Adrenal gland (tissue), 12 donors: ENCODE results near the gene VKORC1. TPM values are rescaled to one million over a fixed set of nuclear protein-coding genes. Genes with fewer than 3 reads are reported as not detected.

Source experiments
- DNase-seq, 7 donors: peaks; one replicate each; pipeline ENCODE4 v3.0.0-alpha.2; 2019 to 2020
- H3K27ac ChIP-seq, 5 donors: fragments of 200-600 bp; sonication (generic) in 4 of 5; 1 replicate in 3 of 5; 2 replicates in 2 of 5; pipeline versions ENCODE4 v1.5.1 to v1.8.0; 2016 to 2020; ENCODE audit warnings: mild to moderate bottlenecking in 1 of 5
- H3K27me3 ChIP-seq: fragments of 200-600 bp; 2 replicates; pipeline ENCODE4 v1.8.0; 2021
- H3K36me3 ChIP-seq, 2 donors: fragments of 200-600 bp; replicated peaks in 1 of 2; 1 replicate in 1 of 2; 2 replicates in 1 of 2; pipeline versions ENCODE4 v1.5.1 to v1.8.0; 2018 to 2022
- H3K4me1 ChIP-seq, 2 donors: fragments of 200-600 bp; replicated peaks in 1 of 2; 1 replicate in 1 of 2; 2 replicates in 1 of 2; pipeline versions ENCODE4 v1.5.1 to v1.8.0; 2018 to 2021
- H3K4me3 ChIP-seq, 4 donors: fragments of 200-600 bp; sonication (generic) in 3 of 4; one replicate each; pipeline ENCODE4 v1.5.1; 2016 to 2018
- H3K9me3 ChIP-seq, 3 donors: fragments of 200-600 bp; sonication (generic) in 1 of 3; replicated peaks in 1 of 3; 1 replicate in 2 of 3; 2 replicates in 1 of 3; pipeline versions ENCODE4 v1.5.1 to v1.8.0; 2016 to 2021
- CTCF ChIP-seq, 6 experiments: fragments of 450-650 bp in 4 of 6; fragments of 200-600 bp in 2 of 6; sonication (generic) in 1 of 6; IDR thresholded peaks; 1 replicate in 5 of 6; 2 replicates in 1 of 6; pipeline versions ENCODE4 v1.5.1 to v1.8.0; 2016 to 2021; ENCODE audit warnings: antibody characterized with exemption in 6 of 6, mild to moderate bottlenecking in 2 of 6, moderate library complexity in 1 of 6
- POLR2A ChIP-seq, 2 donors: fragments of 450-650 bp; IDR thresholded peaks; one replicate each; pipeline ENCODE4 v1.6.1; 2017; ENCODE audit warnings: antibody characterized with exemption in 2 of 2, mild to moderate bottlenecking in 2 of 2, moderate library complexity in 1 of 2
- WGBS, 4 donors: extraction: QIAGEN DNeasy Blood & Tissue Kit in 2 of 4; methylation state at CpG; one replicate each; pipeline versions ENCODE4 v1.1.5 to v1.1.7; 2013 to 2017; 5-methylcytosine and 5-hydroxymethylcytosine counted together
- intact Hi-C, 2 donors: fragments of 100-400 bp; cut with DNase I; formaldehyde crosslinking; loops; one replicate each; pipeline versions ENCODE4 v1.14.1 to v1.15.0; 2022 to 2023
- polyA plus RNA-seq, 3 donors: library from polyadenylated mRNA; stranded (reverse); fragments of 200-250 nt in 2 of 3; fragments of 350-450 nt in 1 of 3; fragmentation: Illumina TruSeq in 1 of 3; extraction: RNeasy Lipid Tissue Mini Kit (QIAGEN cat#74804) in 1 of 3; gene quantifications; one replicate each; pipeline ENCODE4 v1.2.3, GENCODE V29; 2013 to 2014
- total RNA-seq, 9 donors: library from RNA; depleted of rRNA in 4 of 9; stranded (reverse); fragments of >200 nt in 4 of 9; fragments of 120-200 nt in 1 of 9; fragmentation: NEBNext Ultra II Directional in 1 of 9; extraction: Animal tissue kit (Norgen Biotek cat#: 25700) in 1 of 9; gene quantifications; one replicate each; pipeline versions ENCODE4 v1.1.0 to v1.2.4, GENCODE V29; 2013 to 2023
- donor health status: healthy with polysubstance abuse.
- donor health status: Bipolar disorder and iron deficiency.
- donor health status: DM: yes; HTN: yes; CAD: no.
- donor health status: DM: no; HTN: no; CAD: no.
- donor health status: DM: no; HTN: no; CAD: no.
- donor health status: DM: yes; HTN: yes; CAD: no.

The VKORC1 gene
- total and polyA plus RNA-seq, 12 donors: 38.6 to 267 (median 120) TPM

DNA sequence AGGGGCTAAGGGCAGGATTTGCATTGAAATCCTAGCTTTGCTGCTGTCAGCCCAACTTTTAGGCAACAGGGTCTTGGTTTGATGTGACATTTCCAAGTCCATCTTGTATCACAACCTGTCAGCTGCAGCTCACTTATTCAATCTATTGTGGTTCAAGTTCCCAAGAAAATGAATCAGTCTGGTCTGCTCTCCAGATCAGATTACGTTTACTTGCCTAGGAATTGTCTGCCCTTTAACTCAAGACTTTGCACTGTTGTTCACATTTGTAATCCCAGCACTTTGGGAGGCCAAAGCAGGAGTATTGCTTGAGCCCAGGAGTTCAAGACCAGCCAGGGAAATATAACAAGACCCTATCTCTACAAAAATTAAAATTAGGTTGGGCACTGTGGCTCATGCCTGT, 51.2 kb downstream of the VKORC1 start:
- H3K4me1 ChIP-seq: peaks cover 0 to 4% of the 10 kb centered on the region in 2 donors
- intact Hi-C loops: loop anchor here (5.0 to 10.0 kb wide), 2 partner anchors 56 to 59 kb away; partner anchors contain the start of gene HSD3B7 (in 2 of the 2)
- H3K36me3 ChIP-seq: peaks cover 0 to 23% of the 10 kb centered on the region in 2 donors
- TF ChIP-seq CTCF (IDR thresholded peaks at IDR 0.05) (no peak), POLR2A (IDR thresholded peaks at IDR 0.05) (no peak)
- WGBS, 4 donors: 88 to 94% (median 91%) methylated on average over 1 of the region's 1 CpG
- no peaks in the 10 kb centered on the region for H3K27me3 ChIP-seq
- H3K9me3 ChIP-seq: no peaks in the 10 kb centered on the region
- no peak overlapping the region for H3K4me3 ChIP-seq
- no peak for DNase-seq
- no peak overlapping the region for H3K27ac ChIP-seq

DNA sequence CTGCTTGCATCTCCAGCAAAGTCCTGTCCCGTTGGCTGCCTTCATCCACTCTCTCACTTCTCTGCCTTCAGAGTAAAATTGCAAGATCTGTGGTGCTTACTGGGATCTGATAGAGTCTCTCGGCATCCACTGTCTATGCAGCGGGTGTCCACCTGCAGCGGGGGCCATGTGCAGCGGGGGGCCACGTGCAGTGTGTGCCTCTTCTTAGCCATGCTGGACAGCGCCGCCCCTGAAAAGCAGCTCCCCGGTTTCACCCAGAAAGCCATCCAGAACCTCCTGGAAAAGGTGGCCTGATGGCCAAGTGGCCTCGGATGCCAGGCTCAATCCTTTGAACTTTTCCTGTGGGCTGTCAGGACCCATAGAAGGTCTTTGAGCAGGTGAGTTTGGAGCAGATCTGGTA, 51.7 kb downstream of the VKORC1 start:
- intact Hi-C loops: loop anchor here (5.0 to 10.0 kb wide), 2 partner anchors 56 to 58 kb away; partner anchors contain the start of gene HSD3B7 (in 2 of the 2)
- WGBS, 4 donors: 84 to 86% (median 86%) methylated on average over 4 to 10 of the region's 10 CpGs; no CpG with 5 or more reads in 1 of the 4 donors
- peaks cover 0 to 28% of the 10 kb centered on the region in 2 donors for H3K36me3 ChIP-seq
- TF ChIP-seq CTCF (IDR thresholded peaks at IDR 0.05): no peak
- no peak for TF ChIP-seq POLR2A (IDR thresholded peaks at IDR 0.05)
- peaks cover 0 to 4% of the 10 kb centered on the region in 2 donors for H3K4me1 ChIP-seq
- no peak for DNase-seq
- no peak overlapping the region for H3K27ac ChIP-seq
- no peaks in the 10 kb centered on the region for H3K27me3 ChIP-seq
- no peak overlapping the region for H3K4me3 ChIP-seq
- no peaks in the 10 kb centered on the region for H3K9me3 ChIP-seq

Other genes with a start within 250 kb of the VKORC1 start
- 10 to 100 TPM; 18.0 to 45.3 (median 30.9) TPM for gene BCL7C, start 200.7 kb downstream of the VKORC1 start, total RNA-seq
- gene BCL7C, start 200.7 kb downstream of the VKORC1 start, polyA plus RNA-seq: 10 to 100 TPM in 2 of 3 donors, 1 to 10 TPM in 1; 7.7 to 88.3 (median 50.1) TPM
- 10 to 100 TPM in 4 of 9 donors, 1 to 10 TPM in 5; 2.1 to 13.9 (median 8.2) TPM for gene CTF1, start 198.2 kb downstream of the VKORC1 start, total RNA-seq
- 1 to 10 TPM; 4.0 to 7.0 (median 4.7) TPM for gene CTF1, start 198.2 kb downstream of the VKORC1 start, polyA plus RNA-seq
- gene FBXL19, start 171.2 kb downstream of the VKORC1 start, total RNA-seq: 10 to 100 TPM in 7 of 9 donors, 1 to 10 TPM in 2; 6.6 to 17.6 (median 12.4) TPM
- 10 to 100 TPM in 2 of 3 donors, 1 to 10 TPM in 1; 1.6 to 74.1 (median 14.0) TPM for gene FBXL19, start 171.2 kb downstream of the VKORC1 start, polyA plus RNA-seq
- gene ORAI3, start 145.7 kb downstream of the VKORC1 start, total RNA-seq: 100 to 1,000 TPM in 1 of 9 donors, 10 to 100 TPM in 8; 25.6 to 101 (median 86.3) TPM
- 10 to 100 TPM; 19.5 to 60.5 (median 45.8) TPM for gene ORAI3, start 145.7 kb downstream of the VKORC1 start, polyA plus RNA-seq
- gene SETD1A, start 137.0 kb downstream of the VKORC1 start, total RNA-seq: 10 to 100 TPM in 6 of 9 donors, 1 to 10 TPM in 3; 2.3 to 23.0 (median 11.6) TPM
- gene SETD1A, start 137.0 kb downstream of the VKORC1 start, polyA plus RNA-seq: 10 to 100 TPM in 2 of 3 donors, 1 to 10 TPM in 1; 8.7 to 40.1 (median 19.1) TPM
- gene HSD3B7, start 109.6 kb downstream of the VKORC1 start, total RNA-seq: 10 to 100 TPM in 8 of 9 donors, 1 to 10 TPM in 1; 2.7 to 78.8 (median 35.5) TPM
- 10 to 100 TPM; 11.1 to 46.3 (median 24.3) TPM for gene HSD3B7, start 109.6 kb downstream of the VKORC1 start, polyA plus RNA-seq
- gene STX1B, start 84.2 kb downstream of the VKORC1 start, total RNA-seq: 1 to 10 TPM in 5 of 9 donors, under 1 TPM in 2, not detected in 2; 0.17 to 2.5 (median 2.0) TPM
- gene STX1B, start 84.2 kb downstream of the VKORC1 start, polyA plus RNA-seq: 1 to 10 TPM in 2 of 3 donors, under 1 TPM in 1; 0.71 to 5.3 (median 1.2) TPM
- gene STX4, start 61.2 kb downstream of the VKORC1 start, total RNA-seq: 10 to 100 TPM; 25.0 to 99.5 (median 34.4) TPM
- 100 to 1,000 TPM in 2 of 3 donors, 10 to 100 TPM in 1; 48.4 to 225 (median 152) TPM for gene STX4, start 61.2 kb downstream of the VKORC1 start, polyA plus RNA-seq
- gene ZNF668, start 20.6 kb downstream of the VKORC1 start, total RNA-seq: 10 to 100 TPM in 8 of 9 donors, 1 to 10 TPM in 1; 2.4 to 29.5 (median 11.2) TPM
- gene ZNF668, start 20.6 kb downstream of the VKORC1 start, polyA plus RNA-seq: 10 to 100 TPM in 2 of 3 donors, 1 to 10 TPM in 1; 6.2 to 19.5 (median 11.7) TPM
- gene ZNF646, start 20.4 kb downstream of the VKORC1 start, total RNA-seq: 10 to 100 TPM in 8 of 9 donors, 1 to 10 TPM in 1; 6.9 to 17.8 (median 13.9) TPM
- 10 to 100 TPM in 1 of 3 donors, 1 to 10 TPM in 2; 3.1 to 15.4 (median 3.7) TPM for gene ZNF646, start 20.4 kb downstream of the VKORC1 start, polyA plus RNA-seq
- gene PRSS53, start 5.9 kb downstream of the VKORC1 start, total RNA-seq: 1 to 10 TPM in 4 of 9 donors, under 1 TPM in 5; 0.18 to 3.0 (median 0.89) TPM
- 10 to 100 TPM in 1 of 3 donors, 1 to 10 TPM in 1, under 1 TPM in 1; 0.29 to 11.0 (median 3.1) TPM for gene PRSS53, start 5.9 kb downstream of the VKORC1 start, polyA plus RNA-seq
- 100 to 1,000 TPM in 5 of 9 donors, 10 to 100 TPM in 4; 27.0 to 181 (median 104) TPM for gene BCKDK, start 13.6 kb upstream of the VKORC1 start, total RNA-seq
- 10 to 100 TPM; 30.6 to 32.1 (median 30.6) TPM for gene BCKDK, start 13.6 kb upstream of the VKORC1 start, polyA plus RNA-seq
- 10 to 100 TPM; 61.1 to 94.0 (median 83.5) TPM for gene KAT8, start 22.9 kb upstream of the VKORC1 start, total RNA-seq
- 100 to 1,000 TPM in 1 of 3 donors, 10 to 100 TPM in 2; 45.0 to 148 (median 97.4) TPM for gene KAT8, start 22.9 kb upstream of the VKORC1 start, polyA plus RNA-seq
- gene PRSS8, start 40.9 kb upstream of the VKORC1 start, total RNA-seq: 1 to 10 TPM in 1 of 9 donors, under 1 TPM in 4, not detected in 4; 0.41 to 1.8 (median 0.65) TPM
- under 1 TPM in 2 of 3 donors, not detected in 1; 0.16 to 0.20 TPM for gene PRSS8, start 40.9 kb upstream of the VKORC1 start, polyA plus RNA-seq
- gene PRSS36, start 55.3 kb upstream of the VKORC1 start, total RNA-seq: 10 to 100 TPM in 1 of 9 donors, 1 to 10 TPM in 7, under 1 TPM in 1; 0.89 to 18.3 (median 7.3) TPM
- gene PRSS36, start 55.3 kb upstream of the VKORC1 start, polyA plus RNA-seq: 10 to 100 TPM in 1 of 3 donors, 1 to 10 TPM in 2; 1.0 to 17.7 (median 8.2) TPM
- 100 to 1,000 TPM in 4 of 9 donors, 10 to 100 TPM in 5; 12.7 to 285 (median 47.5) TPM for gene FUS, start 85.3 kb upstream of the VKORC1 start, total RNA-seq
- gene FUS, start 85.3 kb upstream of the VKORC1 start, polyA plus RNA-seq: 100 to 1,000 TPM; 288 to 536 (median 474) TPM
- 10 to 100 TPM in 8 of 9 donors, 1 to 10 TPM in 1; 9.6 to 54.4 (median 23.6) TPM for gene PYCARD, start 108.0 kb upstream of the VKORC1 start, total RNA-seq
- 10 to 100 TPM in 2 of 3 donors, 1 to 10 TPM in 1; 3.2 to 31.7 (median 30.7) TPM for gene PYCARD, start 108.0 kb upstream of the VKORC1 start, polyA plus RNA-seq
- under 1 TPM in 3 of 9 donors, not detected in 6; 0.04 to 0.24 (median 0.06) TPM for gene TRIM72, start 119.3 kb upstream of the VKORC1 start, total RNA-seq
- gene TRIM72, start 119.3 kb upstream of the VKORC1 start, polyA plus RNA-seq: under 1 TPM in 2 of 3 donors, not detected in 1; 0.03 to 0.08 TPM
- not detected for gene PYDC1, start 122.3 kb upstream of the VKORC1 start, total RNA-seq
- gene PYDC1, start 122.3 kb upstream of the VKORC1 start, polyA plus RNA-seq: not detected
- gene ITGAM, start 165.2 kb upstream of the VKORC1 start, total RNA-seq: 10 to 100 TPM in 7 of 9 donors, 1 to 10 TPM in 2; 1.7 to 35.4 (median 21.6) TPM
- 10 to 100 TPM in 1 of 3 donors, 1 to 10 TPM in 2; 4.8 to 12.5 (median 5.1) TPM for gene ITGAM, start 165.2 kb upstream of the VKORC1 start, polyA plus RNA-seq